Hepatocyte (in vitro differentiated cells): ENCODE results near the gene CFAP69. TPM values are rescaled to one million over a fixed set of nuclear protein-coding genes. Genes with fewer than 3 reads are reported as not detected.

ENCODE experiments used
- DNase-seq: peaks from one replicate; pipeline ENCODE4 v3.0.0-alpha.2; 2016; ENCODE audit warnings: low spot score
- H2AFZ ChIP-seq: fragments of 200-600 bp; sonication (generic); 2 replicates; pipeline ENCODE4 v1.6.0; 2016; ENCODE audit warnings: antibody characterized with exemption, mild to moderate bottlenecking
- H3K27ac ChIP-seq: fragments of 200-600 bp; sonication (generic); 2 replicates; pipeline ENCODE4 v1.5.1; 2016; ENCODE audit warnings: mild to moderate bottlenecking
- H3K27me3 ChIP-seq: fragments of 200-600 bp; sonication (generic); 2 replicates; pipeline ENCODE4 v1.6.1; 2016
- H3K36me3 ChIP-seq: fragments of 200-600 bp; sonication (generic); replicated peaks from 2 replicates; pipeline ENCODE4 v1.5.1; 2016; ENCODE audit warnings: low read depth; ENCODE audit not compliant: insufficient read depth
- H3K4me1 ChIP-seq: fragments of 200-600 bp; sonication (generic); 2 replicates; pipeline ENCODE4 v1.5.1; 2016; ENCODE audit warnings: mild to moderate bottlenecking, moderate library complexity; ENCODE audit not compliant: insufficient read depth
- H3K4me2 ChIP-seq: fragments of 200-600 bp; sonication (generic); 2 replicates; pipeline ENCODE4 v1.6.0; 2016
- H3K4me3 ChIP-seq: fragments of 200-600 bp; sonication (generic); 2 replicates; pipeline ENCODE4 v1.5.1; 2016; ENCODE audit warnings: mild to moderate bottlenecking
- H3K79me2 ChIP-seq: fragments of 200-600 bp; sonication (generic); 2 replicates; pipeline ENCODE4 v1.6.0; 2017; ENCODE audit warnings: mild to moderate bottlenecking
- H3K9me2 ChIP-seq: fragments of 200-600 bp; sonication (generic); replicated peaks from 2 replicates; pipeline ENCODE4 v1.6.0; 2017; ENCODE audit warnings: mild to moderate bottlenecking; ENCODE audit not compliant: insufficient read depth
- H3K9me3 ChIP-seq: fragments of 200-600 bp; sonication (generic); 2 replicates; pipeline ENCODE4 v1.5.1; 2016; ENCODE audit warnings: low read depth, mild to moderate bottlenecking
- H4K20me1 ChIP-seq: fragments of 200-600 bp; sonication (generic); 2 replicates; pipeline ENCODE4 v1.6.0; 2016; ENCODE audit warnings: mild to moderate bottlenecking; ENCODE audit not compliant: insufficient read depth, poor library complexity, severe bottlenecking
- EZH2 ChIP-seq: fragments of 200-600 bp; sonication (generic); IDR thresholded peaks from 2 replicates; pipeline ENCODE4 v1.6.1; 2016; ENCODE audit warnings: antibody characterized with exemption, mild to moderate bottlenecking, borderline replicate concordance
- EZH2phosphoT487 ChIP-seq: fragments of 200-600 bp; sonication (generic); IDR thresholded peaks from one replicate; pipeline ENCODE4 v1.6.1; 2018; ENCODE audit warnings: antibody characterized with exemption, mild to moderate bottlenecking, low read depth, moderate library complexity; ENCODE audit not compliant: unreplicated experiment, severe bottlenecking
- WGBS: methylation state at CpG from one replicate; pipeline ENCODE4 v1.1.6; 2016; ENCODE audit warnings: low lambda C conversion rate; ENCODE audit errors: missing lambda C conversion rate; 5-methylcytosine and 5-hydroxymethylcytosine counted together
- polyA plus RNA-seq: library from polyadenylated mRNA; unstranded; fragments of >200 nt; fragmentation: Nextera tagmentation; extraction: Ambion mirVana; gene quantifications from 2 replicates; pipeline ENCODE4 v1.2.1, GENCODE V29; 2016
- total RNA-seq: library from RNA; depleted of rRNA; stranded (reverse); fragments of >200 nt; gene quantifications from 2 replicates; pipeline ENCODE4 v1.2.3, GENCODE V29; 2014
- TF ChIP-seq, protein P1 (sequence below): fragments of 200-600 bp; sonication (generic); IDR thresholded peaks from 2 replicates; pipeline ENCODE4 v1.5.1; 2016; ENCODE audit warnings: antibody characterized with exemption, mild to moderate bottlenecking; ENCODE audit not compliant: poor library complexity

The CFAP69 gene
- total and polyA plus RNA-seq, 2 experiments from 2014 or later, result 1.6 to 4.3 TPM

DNA sequence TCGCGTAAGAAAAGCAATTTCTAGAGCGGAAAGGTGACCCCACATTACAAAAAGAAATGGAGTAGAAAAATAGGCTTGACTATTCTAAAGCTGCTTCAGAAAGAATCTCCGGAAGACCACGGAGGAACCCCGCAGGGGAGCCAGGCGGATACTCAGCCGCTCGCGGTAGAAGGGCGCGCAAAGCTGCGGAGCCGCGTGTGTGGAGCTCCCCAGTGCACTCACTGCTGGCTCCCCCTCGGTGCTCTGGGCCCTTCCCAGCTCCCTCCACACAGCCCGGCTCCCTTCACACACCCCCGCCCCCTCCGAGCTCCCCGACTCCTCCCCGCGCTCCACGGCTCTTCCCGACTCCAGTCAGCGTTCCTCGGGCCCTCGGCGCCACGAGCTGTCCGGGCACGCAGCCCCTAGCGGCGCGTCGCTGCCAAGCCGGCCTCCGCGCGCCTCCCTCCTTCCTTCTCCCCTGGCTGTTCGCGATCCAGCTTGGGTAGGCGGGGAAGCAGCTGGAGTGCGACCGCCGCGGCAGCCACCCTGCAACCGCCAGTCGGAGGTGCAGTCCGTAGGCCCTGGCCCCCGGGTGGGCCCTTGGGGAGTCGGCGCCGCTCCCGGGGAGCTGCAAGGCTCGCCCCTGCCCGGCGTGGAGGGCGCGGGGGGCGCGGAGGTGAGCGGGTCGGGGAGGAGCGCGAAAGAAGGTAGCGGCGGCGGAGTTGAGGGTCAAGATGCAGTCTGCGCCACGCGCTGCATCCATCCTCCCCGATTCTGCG, 33.4 kb upstream of the CFAP69 start, which contains the start of gene STEAP2:
STEAP2 (plus strand) TSS at position 350 of the 758 bp plus-strand sequence. CDS start 13,343 bp downstream, outside the sequence.
- H3K27me3 ChIP-seq, result no peaks in the 10 kb centered on the region
- H3K9me2 ChIP-seq, result no peaks in the 10 kb centered on the region
- H3K4me2 ChIP-seq, result peak within 1 kb of the TSS; percentile 90
- DNase-seq, result peak; percentile 95
- WGBS, result under 1% methylated on average over 54 of the region's 73 CpGs
- peak within 1 kb of the TSS; percentile 77 for H3K4me3 ChIP-seq
- H4K20me1 ChIP-seq, result no peaks in the 10 kb centered on the region
- H2AFZ ChIP-seq, result peak within 1 kb of the TSS; percentile 92
- H3K79me2 ChIP-seq, result peaks cover 9% of the 10 kb centered on the region
- no peak for TF ChIP-seq EZH2phosphoT487
- TF ChIP-seq, protein P1, sequence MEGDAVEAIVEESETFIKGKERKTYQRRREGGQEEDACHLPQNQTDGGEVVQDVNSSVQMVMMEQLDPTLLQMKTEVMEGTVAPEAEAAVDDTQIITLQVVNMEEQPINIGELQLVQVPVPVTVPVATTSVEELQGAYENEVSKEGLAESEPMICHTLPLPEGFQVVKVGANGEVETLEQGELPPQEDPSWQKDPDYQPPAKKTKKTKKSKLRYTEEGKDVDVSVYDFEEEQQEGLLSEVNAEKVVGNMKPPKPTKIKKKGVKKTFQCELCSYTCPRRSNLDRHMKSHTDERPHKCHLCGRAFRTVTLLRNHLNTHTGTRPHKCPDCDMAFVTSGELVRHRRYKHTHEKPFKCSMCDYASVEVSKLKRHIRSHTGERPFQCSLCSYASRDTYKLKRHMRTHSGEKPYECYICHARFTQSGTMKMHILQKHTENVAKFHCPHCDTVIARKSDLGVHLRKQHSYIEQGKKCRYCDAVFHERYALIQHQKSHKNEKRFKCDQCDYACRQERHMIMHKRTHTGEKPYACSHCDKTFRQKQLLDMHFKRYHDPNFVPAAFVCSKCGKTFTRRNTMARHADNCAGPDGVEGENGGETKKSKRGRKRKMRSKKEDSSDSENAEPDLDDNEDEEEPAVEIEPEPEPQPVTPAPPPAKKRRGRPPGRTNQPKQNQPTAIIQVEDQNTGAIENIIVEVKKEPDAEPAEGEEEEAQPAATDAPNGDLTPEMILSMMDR, result peak; percentile 61
- H3K27ac ChIP-seq, result peak within 1 kb of the TSS; percentile 91
- H3K36me3 ChIP-seq, result no peaks in the 10 kb centered on the region
- H3K4me1 ChIP-seq, result peaks cover 8% of the 10 kb centered on the region
- H3K9me3 ChIP-seq, result no peaks in the 10 kb centered on the region

DNA sequence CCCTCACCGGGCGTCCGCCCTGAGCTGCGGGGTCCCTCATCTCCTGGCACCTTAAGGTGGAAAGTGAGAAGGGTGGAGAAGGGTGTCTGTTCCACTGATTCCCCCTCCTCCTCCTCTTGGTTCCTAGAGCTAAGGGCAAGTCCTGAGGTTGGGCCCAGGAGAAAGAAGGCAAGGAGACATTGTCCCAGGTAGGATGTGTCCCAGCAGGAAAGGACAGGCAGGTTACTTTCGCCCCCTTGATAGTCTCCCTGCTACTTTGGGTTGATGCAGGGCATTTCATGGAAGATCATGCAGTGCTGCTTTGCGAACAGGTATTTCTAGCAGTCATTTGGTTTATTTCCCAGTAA, 32.9 kb upstream of the CFAP69 start:
- Histone ChIP-seq H3K36me3 (no peaks in the 10 kb centered on the region), H3K4me3 (peak overlapping the region; percentile 77), H3K27ac (peak overlapping the region; percentile 77), H3K27me3 (no peaks in the 10 kb centered on the region), H3K9me3 (no peaks in the 10 kb centered on the region), H3K4me1 (peaks cover 8% of the 10 kb centered on the region), H4K20me1 (no peaks in the 10 kb centered on the region), H3K4me2 (peak overlapping the region; percentile 90), H3K9me2 (no peaks in the 10 kb centered on the region), H2AFZ (peak overlapping the region; percentile 86), H3K79me2 (peaks cover 9% of the 10 kb centered on the region)
- no peak for DNase-seq
- WGBS, result 9% methylated on average over 6 of the region's 6 CpGs
- TF ChIP-seq, protein P1, result no peak
- TF ChIP-seq EZH2phosphoT487, result no peak
- TF ChIP-seq EZH2, result no peak

DNA sequence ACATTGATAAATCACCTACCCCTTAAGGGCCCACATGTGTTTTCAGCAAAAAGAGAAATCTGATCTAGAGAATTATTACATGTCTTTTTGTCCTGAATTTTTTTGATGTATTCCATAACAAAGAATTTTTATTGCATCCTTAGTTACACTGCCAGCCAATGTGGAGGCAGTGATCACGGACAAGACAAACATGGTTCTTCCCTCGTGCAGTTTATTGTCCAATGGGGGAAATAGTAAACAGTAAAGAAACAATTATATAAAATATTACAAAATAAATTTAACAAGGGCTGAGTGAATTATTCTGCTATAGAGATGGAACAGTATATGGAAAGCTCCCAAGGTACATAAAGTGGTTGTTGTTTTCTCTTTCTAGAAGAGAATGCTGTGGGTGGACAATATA, 31.5 kb upstream of the CFAP69 start:
- 43% methylated on average over 2 of the region's 2 CpGs for WGBS
- H2AFZ ChIP-seq, result no peak overlapping the region
- no peaks in the 10 kb centered on the region for H3K9me2 ChIP-seq
- no peak for DNase-seq
- H3K27ac ChIP-seq, result no peak overlapping the region
- H3K4me2 ChIP-seq, result peak overlapping the region; percentile 90
- TF ChIP-seq EZH2 (no peak), EZH2phosphoT487 (no peak)
- TF ChIP-seq, protein P1, result no peak
- H3K4me1 ChIP-seq, result peaks cover 8% of the 10 kb centered on the region
- no peak overlapping the region for H3K4me3 ChIP-seq
- no peaks in the 10 kb centered on the region for H4K20me1 ChIP-seq
- H3K79me2 ChIP-seq, result peaks cover 9% of the 10 kb centered on the region
- no peaks in the 10 kb centered on the region for H3K36me3 ChIP-seq
- no peaks in the 10 kb centered on the region for H3K27me3 ChIP-seq
- H3K9me3 ChIP-seq, result no peaks in the 10 kb centered on the region
